Activated effector memory CD4-positive, alpha-beta T cell treated with anti-CD3 and anti-CD28 coated beads, Interleukin-2, amount 50 U/mL, for 16 hours (primary cell): ENCODE results near the gene PJA1.

Experiments
- DNase-seq: peaks from one replicate; pipeline ENCODE4 v3.0.0-alpha.2; 2020

PJA1 gene

GRCh38 chrX:69142788-69143469 is 22.3 kb downstream of the PJA1 start:
- DNase-seq, result no peak

- DNase-seq, result no peak
These were observed 24.4 kb downstream of the PJA1 start for GRCh38 chrX:69140837-69141236.

- no peak for DNase-seq
These were observed 25.7 kb downstream of the PJA1 start for GRCh38 chrX:69139516-69139915.

DNA sequence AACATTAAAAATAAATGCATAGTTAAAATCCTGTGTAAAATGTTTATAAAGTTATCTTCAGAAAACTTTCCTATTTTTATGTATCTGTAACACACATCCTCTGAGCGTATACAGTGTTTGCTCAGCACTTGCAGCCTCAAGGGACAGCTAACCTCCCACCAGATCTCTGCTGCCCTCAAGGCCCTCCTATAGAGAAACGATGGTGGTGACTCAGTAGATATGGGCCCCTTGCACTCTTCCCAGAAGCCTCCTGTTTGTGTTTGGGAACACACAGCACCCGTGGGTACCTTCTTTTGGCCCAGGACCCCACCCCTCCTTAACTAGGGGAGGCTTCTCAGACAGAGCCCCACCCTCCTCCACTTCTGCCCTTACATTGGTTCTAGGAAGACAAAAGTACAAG is 26.7 kb downstream of the PJA1 start:
- DNase-seq, result no peak

- no peak for DNase-seq
These were observed 27.2 kb downstream of the PJA1 start for GRCh38 chrX:69138118-69138390.

- no peak for DNase-seq
These were observed 27.7 kb downstream of the PJA1 start for GRCh38 chrX:69137371-69138117.

DNA sequence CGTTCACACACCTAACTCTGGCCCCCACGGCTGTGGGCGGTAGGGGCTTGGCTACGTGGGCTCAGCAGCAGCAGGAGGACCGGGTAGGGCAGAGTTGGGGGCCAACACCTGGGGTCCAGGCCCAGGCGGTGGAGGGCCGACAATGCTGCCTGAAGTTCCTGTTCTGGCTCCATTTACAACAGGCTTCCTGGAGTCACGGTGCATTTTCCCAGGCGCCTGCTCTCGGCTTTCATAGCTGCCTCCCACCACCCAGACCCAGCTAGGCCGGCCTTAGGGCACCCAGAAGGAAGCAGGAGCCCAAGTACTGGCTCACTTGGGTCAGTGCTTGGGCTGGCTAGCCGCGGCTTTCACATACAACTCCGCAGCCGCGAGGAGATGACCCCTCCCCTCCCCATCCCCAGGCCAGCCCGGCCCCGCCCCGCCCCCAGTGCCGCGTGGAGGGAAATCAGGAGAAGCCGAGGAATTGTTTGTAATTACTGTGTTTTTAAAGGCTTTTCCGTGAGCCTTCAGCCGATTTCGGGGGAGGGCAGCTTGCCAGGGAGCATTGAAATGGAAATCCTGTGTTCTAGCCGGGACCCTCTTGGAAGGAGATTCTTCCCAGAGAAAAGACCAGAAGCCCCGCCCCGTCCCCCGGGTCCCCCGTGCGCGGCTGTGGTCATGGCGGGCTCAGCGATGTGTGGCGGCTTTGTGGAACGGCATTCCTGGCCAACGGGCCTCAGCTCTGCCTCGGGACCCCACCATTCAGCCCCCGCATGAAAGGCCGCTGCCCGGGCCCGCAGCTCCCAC is 28.5 kb downstream of the PJA1 start:
- no peak for DNase-seq

- no peak for DNase-seq
These were observed 31.2 kb downstream of the PJA1 start for GRCh38 chrX:69133921-69134542.

DNA sequence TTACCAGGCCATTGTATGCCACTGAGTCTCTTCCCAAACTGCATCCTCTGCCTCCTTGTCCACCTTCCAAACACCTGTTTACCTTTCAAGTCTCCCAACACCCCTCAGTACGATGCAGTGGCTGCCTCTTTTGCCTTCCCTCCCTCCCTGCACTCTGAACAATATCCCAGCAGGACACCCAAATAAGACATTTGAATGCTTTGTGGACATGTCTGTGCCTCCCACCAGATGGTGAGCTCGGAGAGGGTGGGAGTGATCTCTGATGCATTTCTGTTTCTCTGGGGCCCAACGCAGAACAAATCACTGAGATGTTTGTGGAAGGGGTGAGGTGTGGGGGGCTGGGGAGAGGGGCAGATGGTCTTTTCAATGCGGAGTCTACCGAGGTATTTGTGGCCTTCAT is 33.4 kb downstream of the PJA1 start:
- no peak for DNase-seq

DNA sequence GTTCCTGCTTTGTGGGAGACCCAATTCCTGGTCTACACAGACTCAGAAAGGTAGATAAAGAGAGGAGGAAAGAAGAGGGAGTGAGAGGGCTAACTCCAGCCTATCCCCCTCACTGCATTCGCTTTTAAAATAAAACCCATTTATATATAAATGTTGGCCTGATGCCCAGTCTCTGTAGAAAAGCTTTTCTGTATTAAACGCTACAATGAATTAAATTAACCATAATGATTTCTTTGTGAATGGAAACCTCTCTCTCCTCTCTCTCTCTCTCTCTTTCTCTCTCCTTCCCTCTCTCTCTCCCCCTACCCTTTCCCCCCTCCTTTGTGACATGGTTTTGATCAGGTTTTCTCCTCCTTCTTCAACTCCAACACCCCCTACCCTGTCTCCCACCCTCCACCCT is 34.8 kb downstream of the PJA1 start:
- no peak for DNase-seq

DNA sequence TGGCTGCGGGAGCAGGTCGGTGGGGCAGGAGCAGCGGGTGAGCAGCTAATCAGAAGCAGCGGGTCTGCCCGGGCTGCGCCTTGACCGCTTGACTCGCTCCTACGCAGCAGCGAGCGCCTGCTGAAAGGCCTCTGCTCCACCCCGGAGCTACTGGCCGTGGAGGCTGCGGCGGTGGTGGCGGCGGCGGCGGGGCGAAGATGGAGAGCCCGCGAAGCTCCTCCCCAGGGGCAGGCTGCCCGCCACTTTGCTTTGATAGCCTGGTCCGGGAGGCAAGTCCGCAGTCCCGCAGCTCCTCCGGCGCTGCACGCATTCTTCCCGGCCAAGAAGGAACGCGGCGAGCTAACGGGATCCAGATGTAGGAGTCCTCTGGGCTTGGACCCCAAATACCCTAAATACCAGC is 36.7 kb downstream of the PJA1 start:
- no peak for DNase-seq

GRCh38 chrX:69127466-69127865 is 37.8 kb downstream of the PJA1 start:
- no peak for DNase-seq

GRCh38 chrX:69126642-69127041 is 38.6 kb downstream of the PJA1 start:
- DNase-seq, result no peak

DNA sequence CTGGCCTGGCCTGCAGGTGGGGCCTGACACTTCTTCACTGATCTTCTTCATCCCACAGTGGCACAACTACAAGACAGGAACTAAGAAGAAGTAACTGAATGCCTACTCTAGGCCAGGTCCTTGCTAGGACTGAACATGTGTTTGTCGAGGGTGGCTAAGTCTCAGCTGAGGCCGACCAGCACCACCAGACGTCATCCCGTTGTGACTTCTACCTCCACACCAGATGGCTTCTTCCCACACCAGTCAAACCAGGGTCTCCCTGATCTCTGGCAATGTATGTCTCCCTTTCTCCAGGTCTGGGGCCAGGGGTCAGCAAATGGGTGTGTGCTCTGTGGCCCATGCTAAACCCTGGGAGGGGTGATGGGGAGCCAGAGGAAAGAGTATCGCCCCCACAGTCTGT is 40.2 kb downstream of the PJA1 start:
- DNase-seq, result no peak

- DNase-seq, result no peak
These were observed 41.1 kb downstream of the PJA1 start for GRCh38 chrX:69124108-69124507.

DNA sequence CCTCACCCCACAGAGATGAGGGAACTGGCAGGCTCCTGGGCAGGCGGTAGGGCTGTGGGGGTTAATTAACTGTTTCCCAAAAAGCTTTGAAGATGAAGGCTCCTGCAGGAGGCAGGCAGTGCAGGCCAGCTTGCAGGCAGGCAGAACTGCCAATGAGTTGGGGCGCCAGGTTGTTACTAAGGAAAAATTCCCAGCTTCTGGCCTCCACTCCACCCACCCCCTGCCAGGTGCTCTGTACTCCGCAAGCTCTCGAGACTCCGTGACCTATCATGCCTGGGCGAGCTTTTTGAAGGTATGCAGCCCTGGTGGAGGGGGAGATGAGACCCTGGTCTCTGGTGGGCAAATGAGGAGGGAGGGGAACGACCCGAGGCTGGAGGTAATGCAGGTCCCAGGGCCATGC is 41.8 kb downstream of the PJA1 start:
- DNase-seq, result no peak

DNA sequence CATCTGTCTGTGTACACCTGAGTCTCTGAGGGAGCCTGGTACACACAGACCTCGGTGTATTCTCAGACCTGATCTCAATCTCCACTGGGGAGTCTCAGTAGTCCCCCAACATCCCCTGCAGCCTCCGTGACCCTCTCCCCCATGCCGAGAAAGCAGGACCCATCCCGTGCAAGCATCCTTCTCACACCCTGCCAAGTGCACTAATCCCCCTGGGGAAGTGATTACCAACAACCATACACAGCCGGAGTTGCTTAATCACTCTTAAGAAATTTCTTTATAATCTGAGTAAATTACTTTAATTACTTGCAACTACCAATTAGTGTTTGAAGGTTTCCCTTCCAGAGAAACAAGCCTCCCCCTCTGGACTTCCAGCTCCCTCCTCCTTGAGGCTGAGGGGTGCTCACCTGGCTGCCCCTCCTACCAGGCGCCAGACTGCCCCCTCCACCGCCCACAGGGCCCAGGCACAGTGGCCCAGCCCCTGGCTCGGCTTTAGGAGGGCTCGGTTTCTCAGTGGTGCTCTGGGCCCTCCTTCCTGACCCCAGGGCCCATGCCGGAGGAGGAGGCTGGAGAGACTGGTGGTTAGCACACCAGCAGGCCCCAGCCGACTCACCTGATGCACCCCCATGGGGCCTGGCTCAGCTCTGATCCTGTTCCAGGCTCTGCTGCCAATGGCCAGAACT is 43.8 kb downstream of the PJA1 start:
- DNase-seq, result no peak

DNA sequence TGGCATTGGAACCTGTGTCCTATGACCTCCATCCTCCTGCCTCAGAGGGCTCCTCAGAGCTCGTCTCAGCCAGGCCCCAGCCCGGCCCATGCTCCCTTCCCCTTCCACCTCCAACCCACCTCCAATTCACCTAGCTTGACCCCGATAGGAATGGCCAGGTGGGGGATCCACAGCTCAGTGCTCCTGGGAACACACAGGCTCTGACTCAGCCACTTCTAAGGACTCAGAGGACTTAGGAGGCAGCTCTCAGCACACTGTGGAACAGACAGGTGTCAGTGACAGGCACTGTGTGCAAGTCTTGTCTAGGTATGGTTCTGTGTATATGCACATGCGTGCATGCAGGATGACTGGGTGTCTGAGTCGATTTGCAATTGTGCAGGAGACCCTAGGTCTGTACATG is 44.8 kb downstream of the PJA1 start:
- DNase-seq, result no peak

DNA sequence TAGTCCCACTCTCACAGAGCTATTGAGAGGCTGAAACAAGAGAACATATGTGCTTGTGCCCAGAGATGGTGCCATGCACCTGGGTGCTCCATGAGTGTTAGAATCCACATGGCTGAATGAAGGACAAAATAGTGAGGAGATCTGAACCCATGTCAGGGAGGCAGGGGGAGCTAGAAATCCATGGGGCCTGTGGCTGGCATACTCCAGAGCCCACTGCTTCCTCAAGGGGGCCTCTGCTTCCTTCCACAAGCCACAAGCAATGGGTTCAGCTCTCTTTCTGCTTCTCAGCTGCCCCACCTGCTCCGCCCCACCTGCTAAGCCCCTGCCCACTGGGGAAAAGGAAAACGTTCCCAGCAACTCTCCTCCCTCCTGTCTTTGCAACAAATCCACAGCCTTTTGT is 46.1 kb downstream of the PJA1 start:
- no peak for DNase-seq

DNA sequence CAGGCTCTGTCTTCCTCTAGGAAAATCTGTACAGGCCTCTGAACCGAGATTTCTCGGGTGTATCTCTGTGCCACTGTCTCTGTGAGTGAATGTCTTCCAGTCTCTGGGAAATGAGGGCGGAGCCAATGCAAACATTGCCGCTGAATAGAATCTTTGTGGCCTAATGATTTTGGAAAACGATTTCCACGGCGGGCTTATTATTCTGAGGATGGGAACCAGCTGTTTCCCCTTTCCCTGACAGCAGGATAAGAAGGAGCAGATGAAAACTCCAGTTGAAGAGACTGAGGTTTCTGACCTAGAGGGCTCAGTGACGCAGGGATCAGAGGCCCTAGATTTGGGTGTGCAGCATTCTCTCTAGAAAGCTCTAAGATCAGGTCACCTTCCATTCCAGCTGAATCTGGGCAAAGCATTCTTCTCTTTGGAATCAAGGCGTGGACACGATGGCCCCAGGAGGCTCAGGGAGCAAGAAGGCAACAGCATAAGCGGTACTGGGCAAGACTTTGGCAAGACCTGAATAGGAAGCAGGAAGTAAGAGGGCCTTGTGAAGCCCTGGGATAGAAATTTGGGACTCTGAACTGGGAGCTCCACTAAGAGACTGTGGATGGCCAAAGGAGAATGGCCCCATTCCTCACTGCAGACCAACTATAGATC is 47.3 kb downstream of the PJA1 start:
- DNase-seq, result no peak

DNA sequence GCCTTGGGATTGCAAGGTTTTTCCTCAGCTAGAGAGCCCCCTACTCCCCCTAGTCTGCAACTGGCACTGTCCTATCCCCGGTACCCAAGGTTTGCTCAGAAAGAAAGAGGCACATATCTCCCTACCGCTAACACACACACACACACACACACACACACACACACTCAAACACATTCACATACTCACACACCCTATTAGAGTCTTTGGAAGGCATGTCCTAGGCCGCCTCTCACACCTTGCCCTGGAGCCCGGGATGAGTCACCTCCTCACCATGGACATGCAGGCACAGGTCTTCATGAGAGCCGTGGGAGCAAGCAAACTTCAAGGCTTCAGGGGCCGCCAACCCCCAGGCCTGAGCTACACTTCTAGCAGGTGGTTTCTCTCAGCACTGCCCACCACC is 49.2 kb downstream of the PJA1 start:
- no peak for DNase-seq

- DNase-seq, result no peak
These were observed 51.5 kb downstream of the PJA1 start for GRCh38 chrX:69113723-69114122.
